PC-9 (cell line): ENCODE data around the gene DLEU7. TPM values are rescaled to one million over a fixed set of nuclear protein-coding genes. Genes with fewer than 3 reads are reported as not detected.

Experiments
- BruUV-seq: library from RNA; stranded (reverse); fragments of 400-500 nt; replicated peaks from 2 replicates; lab custom pipeline; 2021; lab: Mats Ljungman, UMichigan
- CTCF ChIA-PET: fragments of 300-600 bp; sonication (Branson Sonifier 250); formaldehyde crosslinking; loops from one replicate; lab custom pipeline; 2022; ENCODE audit warnings: antibody characterized with exemption; lab: Charles Lee
- POLR2A ChIA-PET: fragments of 300-600 bp; sonication (Branson Sonifier 250); formaldehyde crosslinking; loops from one replicate; lab custom pipeline; 2022; ENCODE audit warnings: antibody characterized with exemption; ENCODE audit not compliant: unreplicated experiment; lab: Charles Lee
- DNase-seq, 2 experiments: peaks; one replicate each; pipeline versions ENCODE4 v3.0.0 to v3.0.0-alpha.2; 2015 to 2022; ENCODE audit warnings: mixed read lengths in 1 of 2
- H2AFZ ChIP-seq: fragments of 200-600 bp; sonication (generic); 2 replicates; pipeline ENCODE4 v1.8.1; 2017; ENCODE audit warnings: antibody characterized with exemption
- H3F3A ChIP-seq: fragments of 200-600 bp; sonication (generic); 2 replicates; pipeline ENCODE4 v1.8.1; 2017; ENCODE audit warnings: antibody characterized with exemption, mild to moderate bottlenecking, low read depth; ENCODE audit not compliant: insufficient read depth
- H3K27ac ChIP-seq: fragments of 200-600 bp; sonication (generic); 2 replicates; pipeline ENCODE4 v1.6.1; 2016; ENCODE audit warnings: mixed run types
- H3K27me3 ChIP-seq: fragments of 200-600 bp; sonication (generic); 2 replicates; pipeline ENCODE4 v1.6.1; 2016; ENCODE audit warnings: low read depth, mixed run types; ENCODE audit not compliant: insufficient read depth
- H3K36me3 ChIP-seq: fragments of 200-600 bp; sonication (generic); 2 replicates; pipeline ENCODE4 v1.6.1; 2016; ENCODE audit warnings: low read depth, mixed run types
- H3K4me1 ChIP-seq: fragments of 200-600 bp; sonication (generic); replicated peaks from 2 replicates; pipeline ENCODE4 v1.6.1; 2016; ENCODE audit warnings: mixed run types; ENCODE audit not compliant: insufficient read depth
- H3K4me2 ChIP-seq: fragments of 200-600 bp; sonication (generic); 2 replicates; pipeline ENCODE4 v1.6.1; 2017; ENCODE audit warnings: mixed run types
- H3K4me3 ChIP-seq: fragments of 200-600 bp; sonication (generic); 2 replicates; pipeline ENCODE4 v1.6.1; 2016; ENCODE audit warnings: mixed run types
- H3K79me2 ChIP-seq: fragments of 200-600 bp; sonication (generic); 2 replicates; pipeline ENCODE4 v1.6.1; 2017; ENCODE audit warnings: low read depth, mixed run types
- H3K9me2 ChIP-seq: fragments of 200-600 bp; sonication (generic); 2 replicates; pipeline ENCODE4 v1.8.1; 2017; ENCODE audit warnings: mild to moderate bottlenecking; ENCODE audit not compliant: insufficient read depth
- H3K9me3 ChIP-seq: fragments of 200-600 bp; sonication (generic); 2 replicates; pipeline ENCODE4 v1.8.1; 2016; ENCODE audit warnings: low read depth; ENCODE audit not compliant: insufficient read depth
- H4K20me1 ChIP-seq: fragments of 200-600 bp; sonication (generic); 2 replicates; pipeline ENCODE4 v1.8.1; 2017; ENCODE audit not compliant: insufficient read depth
- EZH2 ChIP-seq: fragments of 200-600 bp; sonication (generic); IDR thresholded peaks from 2 replicates; pipeline ENCODE4 v1.8.0; 2017; ENCODE audit warnings: antibody characterized with exemption, low read depth
- intact Hi-C: fragments of 100-400 bp; cut with micrococcal nuclease; formaldehyde crosslinking; loops from one replicate; pipeline ENCODE4 v1.10.0; 2022; ENCODE audit not compliant: unreplicated experiment
- total RNA-seq: library from RNA; stranded (reverse); gene quantifications from 2 replicates; pipeline ENCODE4 v1.2.3, GENCODE V29; 2021
- TF ChIP-seq, protein P1 (sequence below): fragments of 200-600 bp; sonication (generic); conservative IDR thresholded peaks from 2 replicates; pipeline ENCODE4 v1.6.1; 2017; ENCODE audit warnings: mixed run types, antibody characterized with exemption, mild to moderate bottlenecking, moderate library complexity

The DLEU7 gene
- total RNA-seq, 1 experiment from 2014 or later: not detected

DNA sequence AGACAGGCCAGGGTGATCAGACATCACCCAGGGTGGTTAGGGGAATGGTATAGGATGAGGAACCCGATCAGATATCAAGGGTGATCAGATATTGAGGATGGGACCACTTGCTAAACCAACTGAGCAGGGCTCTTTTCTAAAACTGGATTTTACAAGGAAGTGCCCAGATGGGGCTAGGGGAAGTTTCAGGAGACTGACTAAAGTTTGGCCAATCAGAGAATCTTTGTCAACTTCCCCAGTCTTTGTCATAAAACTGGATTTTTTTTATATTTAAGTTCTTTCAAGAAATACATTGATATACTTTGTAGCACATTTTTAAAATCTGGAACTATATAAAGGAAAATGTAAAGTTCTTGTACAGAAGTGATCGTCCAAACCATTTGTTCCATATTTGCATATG, 30.5 kb upstream of the DLEU7 start:
- H3K4me1 ChIP-seq: no peaks in the 10 kb centered on the region
- no peaks in the 10 kb centered on the region for H3K79me2 ChIP-seq
- ChIA-PET POLR2A (no interaction called here), CTCF (no interaction called here)
- no peak overlapping the region for H3K4me3 ChIP-seq
- no peak for DNase-seq
- TF ChIP-seq EZH2: no peak
- TF ChIP-seq, protein P1, sequence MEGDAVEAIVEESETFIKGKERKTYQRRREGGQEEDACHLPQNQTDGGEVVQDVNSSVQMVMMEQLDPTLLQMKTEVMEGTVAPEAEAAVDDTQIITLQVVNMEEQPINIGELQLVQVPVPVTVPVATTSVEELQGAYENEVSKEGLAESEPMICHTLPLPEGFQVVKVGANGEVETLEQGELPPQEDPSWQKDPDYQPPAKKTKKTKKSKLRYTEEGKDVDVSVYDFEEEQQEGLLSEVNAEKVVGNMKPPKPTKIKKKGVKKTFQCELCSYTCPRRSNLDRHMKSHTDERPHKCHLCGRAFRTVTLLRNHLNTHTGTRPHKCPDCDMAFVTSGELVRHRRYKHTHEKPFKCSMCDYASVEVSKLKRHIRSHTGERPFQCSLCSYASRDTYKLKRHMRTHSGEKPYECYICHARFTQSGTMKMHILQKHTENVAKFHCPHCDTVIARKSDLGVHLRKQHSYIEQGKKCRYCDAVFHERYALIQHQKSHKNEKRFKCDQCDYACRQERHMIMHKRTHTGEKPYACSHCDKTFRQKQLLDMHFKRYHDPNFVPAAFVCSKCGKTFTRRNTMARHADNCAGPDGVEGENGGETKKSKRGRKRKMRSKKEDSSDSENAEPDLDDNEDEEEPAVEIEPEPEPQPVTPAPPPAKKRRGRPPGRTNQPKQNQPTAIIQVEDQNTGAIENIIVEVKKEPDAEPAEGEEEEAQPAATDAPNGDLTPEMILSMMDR: no peak
- no peak overlapping the region for H2AFZ ChIP-seq
- no TSS peak for BruUV-seq
- no peaks in the 10 kb centered on the region for H4K20me1 ChIP-seq
- H3K9me3 ChIP-seq: no peaks in the 10 kb centered on the region
- H3F3A ChIP-seq: no peaks in the 10 kb centered on the region
- H3K27ac ChIP-seq: no peak overlapping the region
- H3K4me2 ChIP-seq: no peak overlapping the region
- H3K36me3 ChIP-seq: no peaks in the 10 kb centered on the region
- H3K27me3 ChIP-seq: no peaks in the 10 kb centered on the region
- no peaks in the 10 kb centered on the region; the same call in 1 of the 2 replicates for H3K9me2 ChIP-seq
- intact Hi-C loops: no loop called here

DNA sequence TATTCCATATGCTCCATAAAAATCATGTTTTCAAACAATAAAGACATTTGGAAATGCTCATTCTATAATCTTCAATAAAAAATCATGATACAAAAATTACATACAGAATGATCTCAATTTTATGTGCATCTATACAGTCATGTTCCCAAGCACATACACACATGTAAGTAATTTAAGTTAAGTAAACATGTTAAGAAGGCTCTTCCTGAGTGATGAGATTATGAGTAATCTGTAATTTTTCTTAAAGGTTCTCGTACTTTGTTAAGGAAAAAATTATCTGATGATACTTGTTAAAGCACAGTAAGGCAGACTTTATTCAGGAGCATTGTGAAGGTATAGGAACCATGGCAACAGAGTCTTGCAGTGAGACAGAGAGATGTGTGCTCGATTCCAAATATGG, 30.0 kb upstream of the DLEU7 start:
- no peaks in the 10 kb centered on the region for H3K79me2 ChIP-seq
- H4K20me1 ChIP-seq: no peaks in the 10 kb centered on the region
- POLR2A ChIA-PET: no interaction called here
- H3K27ac ChIP-seq: no peak overlapping the region
- no peaks in the 10 kb centered on the region for H3K36me3 ChIP-seq
- CTCF ChIA-PET: no interaction called here
- no peaks in the 10 kb centered on the region for H3F3A ChIP-seq
- intact Hi-C loops: no loop called here
- no peak for DNase-seq
- TF ChIP-seq, protein P1: no peak
- TF ChIP-seq EZH2: no peak
- no peaks in the 10 kb centered on the region for H3K9me3 ChIP-seq
- no peaks in the 10 kb centered on the region for H3K4me1 ChIP-seq
- H3K9me2 ChIP-seq: no peaks in the 10 kb centered on the region; the same call in 1 of the 2 replicates
- H3K4me2 ChIP-seq: no peak overlapping the region
- no peaks in the 10 kb centered on the region for H3K27me3 ChIP-seq
- H2AFZ ChIP-seq: no peak overlapping the region
- H3K4me3 ChIP-seq: no peak overlapping the region
- BruUV-seq: no TSS peak

DNA sequence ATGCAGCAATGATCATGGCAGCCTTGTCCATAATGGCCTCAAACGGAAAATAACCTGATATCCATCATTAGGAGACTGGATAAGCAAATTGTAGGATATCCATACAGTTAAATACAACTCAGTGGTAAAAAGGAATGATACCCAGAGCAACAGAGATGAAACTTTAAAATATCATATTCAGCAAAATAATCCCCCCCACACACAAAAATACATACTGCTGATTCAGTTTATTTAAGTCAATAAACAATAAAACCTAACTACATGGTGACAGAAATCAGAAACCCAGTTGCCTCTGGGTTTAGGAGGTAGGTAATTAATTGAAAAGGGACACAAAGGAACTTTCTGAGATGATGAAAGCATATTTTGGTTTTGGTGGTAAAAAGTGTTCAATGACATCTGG, 27.9 kb upstream of the DLEU7 start:
- intact Hi-C loops: no loop called here
- no peak overlapping the region for H2AFZ ChIP-seq
- no peaks in the 10 kb centered on the region for H3K9me3 ChIP-seq
- H3K27me3 ChIP-seq: no peaks in the 10 kb centered on the region
- TF ChIP-seq, protein P1: no peak
- TF ChIP-seq EZH2: no peak
- CTCF ChIA-PET: no interaction called here
- H3K79me2 ChIP-seq: no peaks in the 10 kb centered on the region
- no peaks in the 10 kb centered on the region for H3K4me1 ChIP-seq
- H3K4me3 ChIP-seq: no peak overlapping the region
- POLR2A ChIA-PET: no interaction called here
- H3K4me2 ChIP-seq: no peak overlapping the region
- H3K27ac ChIP-seq: no peak overlapping the region
- BruUV-seq: no TSS peak
- H3K36me3 ChIP-seq: no peaks in the 10 kb centered on the region
- no peak for DNase-seq
- H4K20me1 ChIP-seq: no peaks in the 10 kb centered on the region
- no peaks in the 10 kb centered on the region; the same call in 1 of the 2 replicates for H3K9me2 ChIP-seq
- H3F3A ChIP-seq: no peaks in the 10 kb centered on the region
